Measurements from ENCODE around the gene SOX2.

SOX2 gene

DNA sequence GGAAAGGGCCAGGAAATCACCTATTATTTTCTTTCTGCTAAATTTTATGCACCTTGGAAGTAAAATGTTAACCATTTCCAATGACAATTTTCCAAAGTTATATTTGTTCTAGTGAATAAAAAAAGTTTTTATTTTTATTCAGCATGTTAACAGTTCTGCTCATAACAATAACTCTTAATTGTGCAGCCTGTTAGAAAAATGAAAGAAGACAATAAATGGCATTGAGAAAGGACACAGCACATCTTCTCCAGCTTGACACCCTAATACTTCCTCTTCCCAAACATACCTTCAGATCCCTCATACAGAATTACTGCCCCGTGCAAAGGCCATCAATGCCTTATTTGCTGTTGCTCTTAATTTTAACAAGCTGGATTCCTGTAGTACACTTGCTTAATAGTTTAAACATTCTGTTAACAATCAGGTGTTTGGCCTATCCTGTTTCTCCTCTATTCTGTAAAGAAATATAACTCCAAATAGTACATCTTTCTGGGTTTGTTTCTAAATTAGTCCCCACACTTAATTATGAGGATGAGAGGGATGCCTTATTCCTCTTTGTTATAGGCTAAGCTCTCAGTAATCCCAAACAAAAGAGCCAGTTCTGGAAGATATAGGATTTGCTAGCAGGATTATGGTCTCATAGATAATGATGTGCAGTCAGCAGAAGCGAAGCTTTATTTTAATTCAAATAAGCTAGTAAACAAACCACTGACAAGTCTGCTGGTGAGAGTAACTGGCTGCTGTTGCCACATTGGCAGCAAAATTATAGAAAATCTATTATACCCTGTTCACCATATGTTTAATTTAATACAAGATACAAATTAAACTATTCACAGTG, 19.2 kb upstream of the SOX2 start:
- DNase-seq (ENCODE audit: low read depth) = no peak
- TF ChIP-seq, protein P1, sequence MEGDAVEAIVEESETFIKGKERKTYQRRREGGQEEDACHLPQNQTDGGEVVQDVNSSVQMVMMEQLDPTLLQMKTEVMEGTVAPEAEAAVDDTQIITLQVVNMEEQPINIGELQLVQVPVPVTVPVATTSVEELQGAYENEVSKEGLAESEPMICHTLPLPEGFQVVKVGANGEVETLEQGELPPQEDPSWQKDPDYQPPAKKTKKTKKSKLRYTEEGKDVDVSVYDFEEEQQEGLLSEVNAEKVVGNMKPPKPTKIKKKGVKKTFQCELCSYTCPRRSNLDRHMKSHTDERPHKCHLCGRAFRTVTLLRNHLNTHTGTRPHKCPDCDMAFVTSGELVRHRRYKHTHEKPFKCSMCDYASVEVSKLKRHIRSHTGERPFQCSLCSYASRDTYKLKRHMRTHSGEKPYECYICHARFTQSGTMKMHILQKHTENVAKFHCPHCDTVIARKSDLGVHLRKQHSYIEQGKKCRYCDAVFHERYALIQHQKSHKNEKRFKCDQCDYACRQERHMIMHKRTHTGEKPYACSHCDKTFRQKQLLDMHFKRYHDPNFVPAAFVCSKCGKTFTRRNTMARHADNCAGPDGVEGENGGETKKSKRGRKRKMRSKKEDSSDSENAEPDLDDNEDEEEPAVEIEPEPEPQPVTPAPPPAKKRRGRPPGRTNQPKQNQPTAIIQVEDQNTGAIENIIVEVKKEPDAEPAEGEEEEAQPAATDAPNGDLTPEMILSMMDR (IDR thresholded peaks at IDR 0.05; ENCODE audit: insufficient read depth, low read depth, low read length, missing control alignments) = no peak
- H3K4me3 ChIP-seq (ENCODE audit: low read depth, low read length) = no peak overlapping the region

DNA sequence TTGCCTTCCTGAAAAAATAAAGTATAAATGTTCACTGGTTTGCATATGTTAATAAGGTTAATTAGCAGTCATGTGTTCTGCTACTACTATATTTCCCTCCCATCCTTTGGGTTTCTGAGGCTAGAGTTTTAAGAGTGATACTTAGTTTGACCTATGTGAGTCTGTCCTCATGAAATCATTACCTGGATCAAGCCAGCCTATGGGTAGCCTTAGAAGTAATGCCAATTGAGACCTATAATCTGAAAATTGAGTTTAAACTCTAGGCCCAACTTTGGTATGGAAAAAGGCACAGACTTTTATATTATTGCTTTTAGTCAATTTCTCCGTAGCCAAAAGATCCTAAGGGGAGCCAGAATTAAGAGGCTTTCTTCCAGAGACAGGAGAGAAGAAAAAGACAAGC, 18.4 kb upstream of the SOX2 start:
- no peak for DNase-seq (ENCODE audit: low read depth)
- TF ChIP-seq, protein P1 (IDR thresholded peaks at IDR 0.05; ENCODE audit: insufficient read depth, low read depth, low read length, missing control alignments) = no peak
- no peak overlapping the region for H3K4me3 ChIP-seq (ENCODE audit: low read depth, low read length)

DNA sequence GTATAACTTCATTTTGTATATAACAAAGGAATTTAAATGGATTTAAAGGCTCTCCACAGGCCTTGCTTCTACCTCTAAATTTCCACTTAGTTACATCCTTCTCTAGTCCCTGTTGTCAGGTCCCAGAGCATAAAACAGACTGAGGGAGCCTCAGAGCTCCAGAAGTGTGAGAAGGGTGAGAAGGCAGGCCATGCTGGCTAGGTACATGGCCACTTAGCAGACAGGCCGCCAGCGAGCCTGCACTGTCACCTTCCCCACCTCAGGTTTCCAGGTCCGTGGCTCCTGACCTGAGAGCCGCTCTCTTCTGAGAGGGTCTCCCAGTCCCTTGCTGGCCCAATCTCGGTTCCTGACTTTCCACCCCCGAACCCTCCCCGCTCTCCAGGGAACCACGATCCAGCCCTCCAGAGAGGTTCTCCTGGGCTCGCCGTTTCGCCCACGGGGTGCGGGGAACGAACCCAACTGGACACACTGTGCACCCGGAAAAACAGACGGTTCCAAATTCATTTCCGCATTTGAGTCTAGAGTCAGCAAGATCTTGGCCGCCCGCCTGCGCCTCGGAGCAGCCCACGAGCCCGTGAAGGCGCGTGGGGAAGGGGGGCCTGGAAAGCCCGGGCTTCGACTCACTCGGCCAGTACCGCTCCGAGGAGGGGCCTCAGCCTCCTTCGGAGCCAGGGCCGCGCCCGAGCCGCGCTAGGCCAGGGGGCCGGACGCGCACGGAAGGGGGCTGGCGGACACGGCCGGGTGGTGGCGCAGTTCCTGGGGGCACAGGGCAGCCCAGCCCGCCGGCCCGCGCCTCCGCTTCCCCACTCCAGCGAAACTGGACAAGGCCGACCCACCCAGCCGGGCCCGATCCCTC, 16.7 kb upstream of the SOX2 start:
- H3K4me3 ChIP-seq (ENCODE audit: low read depth, low read length) = no peak overlapping the region
- DNase-seq (ENCODE audit: low read depth) = no peak
- TF ChIP-seq, protein P1 (IDR thresholded peaks at IDR 0.05; ENCODE audit: insufficient read depth, low read depth, low read length, missing control alignments) = no peak

DNA sequence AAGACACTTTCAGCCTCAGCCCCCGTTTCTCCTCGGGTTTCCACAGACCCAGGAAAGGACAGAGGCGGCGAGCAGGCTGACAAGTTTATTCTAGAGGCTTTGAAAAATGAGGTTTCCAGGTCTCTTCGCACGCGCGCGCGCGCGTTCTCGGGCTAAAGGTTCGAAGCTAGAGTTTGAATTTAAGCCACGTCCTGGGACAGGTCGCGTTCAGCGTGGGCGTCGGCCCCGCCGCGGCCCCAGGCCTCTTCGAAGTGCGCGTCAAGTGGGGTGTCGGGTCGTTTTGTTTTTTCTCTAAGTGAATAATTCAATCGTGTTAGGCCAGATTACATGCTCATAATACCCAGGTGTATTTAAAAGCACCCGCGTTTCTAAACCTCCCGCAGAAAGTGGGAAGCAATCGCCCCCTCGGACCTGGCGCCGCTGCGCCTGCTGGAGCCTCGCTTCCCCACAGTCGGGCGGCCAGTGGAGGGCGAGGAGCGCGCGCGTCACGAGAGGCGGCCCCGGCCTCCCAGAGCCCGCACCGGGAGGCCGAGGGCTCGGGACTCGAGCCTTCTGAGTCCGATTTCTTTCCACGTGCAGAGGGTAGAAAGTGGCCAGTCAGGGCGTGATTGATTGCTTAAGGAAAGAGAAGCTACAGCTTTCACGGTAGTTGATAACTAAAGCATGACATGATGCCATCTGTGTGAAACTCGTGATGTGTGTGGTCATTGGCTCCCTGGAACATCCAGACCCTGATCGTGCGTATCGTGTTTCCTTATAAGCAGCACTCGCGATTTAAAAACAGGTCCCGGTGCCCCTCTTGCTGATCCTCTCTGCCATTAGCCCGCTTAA, 15.8 kb upstream of the SOX2 start:
- no peak for DNase-seq (ENCODE audit: low read depth)
- TF ChIP-seq, protein P1 (IDR thresholded peaks at IDR 0.05; ENCODE audit: insufficient read depth, low read depth, low read length, missing control alignments) = no peak
- H3K4me3 ChIP-seq (ENCODE audit: low read depth, low read length) = no peak overlapping the region

DNA sequence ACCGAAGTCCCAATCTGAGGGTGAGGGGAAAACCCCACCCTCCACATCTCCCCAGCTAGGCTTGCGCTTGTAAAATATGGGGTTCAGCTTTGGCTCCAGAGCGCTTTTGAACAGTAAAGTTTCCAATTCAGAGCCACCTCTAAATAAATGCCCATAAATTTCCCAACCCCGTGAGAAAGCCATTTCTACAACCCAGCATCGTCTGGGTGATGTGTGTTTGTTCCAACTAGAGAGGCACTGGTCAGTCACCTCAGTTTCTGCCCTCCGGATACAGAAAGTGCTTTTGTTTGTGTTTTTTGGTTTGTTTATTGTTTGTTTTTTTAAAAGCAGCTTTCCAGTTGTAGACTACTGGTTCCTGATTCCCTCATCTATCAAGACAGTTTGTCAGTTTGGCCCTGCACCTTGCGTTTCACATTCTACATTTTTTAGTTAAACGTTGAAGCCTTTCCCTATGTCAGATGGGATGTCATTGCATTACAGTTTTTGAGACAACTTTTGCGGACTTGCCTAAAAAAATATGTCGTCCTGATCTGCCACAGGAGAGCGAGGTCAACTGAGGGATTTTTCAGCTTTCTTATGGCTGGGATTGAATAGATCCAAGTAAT, 15.0 kb upstream of the SOX2 start:
- DNase-seq (ENCODE audit: low read depth) = no peak
- H3K4me3 ChIP-seq (ENCODE audit: low read depth, low read length) = no peak overlapping the region
- TF ChIP-seq, protein P1 (IDR thresholded peaks at IDR 0.05; ENCODE audit: insufficient read depth, low read depth, low read length, missing control alignments) = no peak

DNA sequence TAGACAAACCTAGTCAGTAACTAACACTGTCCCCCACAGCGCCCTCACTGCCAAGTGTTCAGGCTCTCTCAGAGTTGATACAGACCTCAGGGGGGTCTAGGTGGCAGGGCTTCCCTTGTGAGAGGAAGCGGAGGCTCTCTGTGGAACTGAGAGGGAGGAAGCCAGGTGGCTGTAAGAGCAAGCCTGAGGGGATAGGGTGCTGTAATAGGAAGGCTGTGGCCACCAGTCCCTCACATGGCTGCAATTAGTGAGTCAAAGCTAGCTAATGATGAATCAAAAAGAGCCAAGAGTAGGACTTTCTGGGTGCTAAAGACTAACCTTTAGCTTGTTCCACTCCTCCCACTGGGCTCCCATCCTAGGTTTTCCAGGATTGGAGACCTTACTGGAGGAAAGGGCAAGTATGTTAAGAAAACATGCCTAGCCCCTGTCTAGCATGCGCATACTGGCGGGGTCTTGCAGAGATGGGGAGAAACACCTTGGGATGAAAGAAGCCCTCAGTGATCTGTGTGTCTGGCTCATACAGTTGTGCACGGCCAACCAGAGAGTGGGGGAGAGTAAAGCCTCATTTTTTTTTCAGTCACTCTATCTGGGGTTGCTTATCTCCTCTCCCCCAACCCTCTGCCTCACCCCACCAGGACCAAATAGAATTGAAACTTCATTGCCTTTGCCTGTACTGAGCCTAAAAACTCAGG, 13.3 kb upstream of the SOX2 start:
- no peak for DNase-seq (ENCODE audit: low read depth)
- TF ChIP-seq, protein P1 (IDR thresholded peaks at IDR 0.05; ENCODE audit: insufficient read depth, low read depth, low read length, missing control alignments) = no peak
- no peak overlapping the region for H3K4me3 ChIP-seq (ENCODE audit: low read depth, low read length)

Data from GM12865 (cell line).